GM12878 (cell line): ENCODE measurements around the gene ANKRD50. TPM values are rescaled to one million over a fixed set of nuclear protein-coding genes. Genes with fewer than 3 reads are reported as not detected.

ENCODE experiments used
- ATAC-seq: fragments of 200-7000 bp; cut with Tn5 transposase; 3 replicates; pipeline ENCODE4 v1.9.1; 2020; ENCODE audit warnings: mild to moderate bottlenecking, moderate library complexity
- BruUV-seq: library from RNA; stranded (reverse); fragments of 400-500 nt; replicated peaks from 2 replicates; lab custom pipeline; 2021; lab: Mats Ljungman, UMichigan
- CTCF ChIA-PET: fragments of 300-600 bp; sonication (Branson Sonifier 250); formaldehyde crosslinking; extraction: SDS; loops from one replicate; lab custom pipeline; 2021; ENCODE audit warnings: inconsistent platforms; lab: Yijun Ruan, JAX
- POLR2A ChIA-PET: fragments of 350-600 bp; formaldehyde crosslinking; extraction: SDS; loops from one replicate; lab custom pipeline; 2021; ENCODE audit warnings: inconsistent platforms; lab: Charles Lee
- RAD21 ChIA-PET: fragments of 300-600 bp; sonication (Branson Sonifier 250); formaldehyde crosslinking; loops from one replicate; lab custom pipeline; 2023; ENCODE audit warnings: antibody characterized with exemption; ENCODE audit not compliant: unreplicated experiment; lab: Charles Lee
- SMC1A ChIA-PET: fragments of 300-600 bp; sonication (Branson Sonifier 250); formaldehyde crosslinking; loops from one replicate; lab custom pipeline; 2023; ENCODE audit not compliant: unreplicated experiment, uncharacterized antibody; lab: Charles Lee
- DNase-seq: peaks from one replicate; pipeline ENCODE4 v3.0.0-alpha.2; 2011; ENCODE audit warnings: low read depth, low spot score
- FAIRE-seq: peaks from 3 replicates; lab custom pipeline; 2011; peaks lifted over from hg19 to GRCh38; lab: Jason Lieb, UNC
- H2AFZ ChIP-seq: 2 replicates; pipeline ENCODE4 v1.6.0; 2011; ENCODE audit warnings: low read depth, low read length, control low read depth; ENCODE audit not compliant: control insufficient read depth
- H3K27ac ChIP-seq: 2 replicates; pipeline ENCODE4 v1.5.1; 2011; ENCODE audit warnings: control low read depth; ENCODE audit not compliant: control insufficient read depth, insufficient read depth
- H3K27me3 ChIP-seq, 2 experiments: replicated peaks in 1 of 2; 2 replicates each; pipeline versions ENCODE4 v1.6.0 to v1.6.1; 2011; ENCODE audit warnings: low read length in 1 of 2; ENCODE audit not compliant: control insufficient read depth in 2 of 2, insufficient read depth in 2 of 2
- H3K36me3 ChIP-seq, 2 experiments: 2 replicates each; pipeline ENCODE4 v1.5.1; 2011; ENCODE audit warnings: low read length in 1 of 2; ENCODE audit not compliant: control insufficient read depth in 2 of 2, insufficient read depth in 2 of 2
- H3K4me1 ChIP-seq: 2 replicates; pipeline ENCODE4 v1.6.1; 2011; ENCODE audit warnings: mild to moderate bottlenecking, low read length, moderate library complexity, mixed read lengths; ENCODE audit not compliant: control insufficient read depth, insufficient read depth
- H3K4me2 ChIP-seq: 2 replicates; pipeline ENCODE4 v1.6.0; 2011; ENCODE audit warnings: control low read depth; ENCODE audit not compliant: control insufficient read depth, insufficient read depth
- H3K4me3 ChIP-seq: fragments of 200-600 bp; sonication (generic); 2 replicates; pipeline ENCODE4 v1.5.1; 2016
- H3K79me2 ChIP-seq: 2 replicates; pipeline ENCODE4 v1.6.0; 2011; ENCODE audit warnings: low read length; ENCODE audit not compliant: control insufficient read depth, insufficient read depth
- H3K9ac ChIP-seq: 2 replicates; pipeline ENCODE4 v1.8.0; 2011; ENCODE audit warnings: low read length, control low read depth, mixed read lengths; ENCODE audit not compliant: control insufficient read depth, insufficient read depth
- H3K9me3 ChIP-seq: replicated peaks from 3 replicates; pipeline ENCODE4 v1.5.1; 2011; ENCODE audit warnings: mild to moderate bottlenecking, low read length; ENCODE audit not compliant: control insufficient read depth, insufficient read depth
- H4K20me1 ChIP-seq: 2 replicates; pipeline ENCODE4 v1.6.0; 2011; ENCODE audit not compliant: control insufficient read depth, insufficient read depth
- IKZF1 ChIP-seq: fragments of 450-650 bp; conservative IDR thresholded peaks from 2 replicates; pipeline ENCODE4 v1.6.1; 2017; ENCODE audit warnings: antibody characterized with exemption, mild to moderate bottlenecking
- NFXL1 ChIP-seq: fragments of 450-650 bp; IDR thresholded peaks from 2 replicates; pipeline ENCODE4 v1.6.1; 2017; ENCODE audit warnings: antibody characterized with exemption, mild to moderate bottlenecking, borderline replicate concordance
- NFYA ChIP-seq: IDR thresholded peaks from 2 replicates; pipeline ENCODE4 v1.6.1; 2011; ENCODE audit warnings: low read depth, mild to moderate bottlenecking, low read length, improper control_type of control experiment, borderline replicate concordance
- NKRF ChIP-seq: fragments of 450-650 bp; conservative IDR thresholded peaks from 2 replicates; pipeline ENCODE4 v1.6.1; 2017; ENCODE audit warnings: mild to moderate bottlenecking, moderate library complexity
- POU2F2 ChIP-seq: IDR thresholded peaks from 3 replicates; pipeline ENCODE4 v1.6.1; 2011; ENCODE audit warnings: low read depth, mild to moderate bottlenecking, low read length, borderline replicate concordance
- PRDM15 ChIP-seq: fragments of 450-650 bp; formaldehyde crosslinking; IDR thresholded peaks from 2 replicates; pipeline ENCODE4 v1.4.0; 2020; ENCODE audit warnings: mild to moderate bottlenecking, moderate library complexity
- TBL1XR1 ChIP-seq: IDR thresholded peaks from 2 replicates; pipeline ENCODE4 v1.6.1; 2012; ENCODE audit warnings: low read depth, low read length, improper control_type of control experiment
- ZBTB4 ChIP-seq: fragments of 450-650 bp; formaldehyde crosslinking; IDR thresholded peaks from 2 replicates; pipeline ENCODE4 v1.4.0; 2022; ENCODE audit warnings: mild to moderate bottlenecking, moderate library complexity
- ZNF592 ChIP-seq: fragments of 450-650 bp; IDR thresholded peaks from 2 replicates; pipeline ENCODE4 v1.6.1; 2017; ENCODE audit warnings: mild to moderate bottlenecking, moderate library complexity
- in situ Hi-C: fragments of 300-500 bp; cut with MboI; formaldehyde crosslinking; loops from 9 replicates; pipeline ENCODE4 v1.14.3; 2018; ENCODE audit warnings: mixed read lengths
- intact Hi-C: fragments of 100-400 bp; cut with micrococcal nuclease; formaldehyde crosslinking; loops from one replicate; pipeline ENCODE4 v1.14.2; 2022; ENCODE audit not compliant: unreplicated experiment
- polyA plus RNA-seq, 11 experiments: library from polyadenylated mRNA; depleted of rRNA in 4 of 11; unstranded in 6 of 11; stranded (reverse) in 5 of 11; fragments of >200 nt; fragmentation: Nextera tagmentation in 4 of 11; fragmentation: Illumina TruSeq in 1 of 11; extraction: Ambion mirVana in 4 of 11; extraction: Trizol in 1 of 11; gene quantifications; 1 replicate in 1 of 11; 2 replicates in 10 of 11; pipeline versions ENCODE4 v1.2.1 to v1.2.3, GENCODE V29; 2011 to 2016; ENCODE audit warnings: inconsistent platforms in 2 of 11, missing spikeins in 2 of 11, low read depth in 1 of 11
- total RNA-seq, 4 experiments: library from RNA; depleted of rRNA in 3 of 4; stranded (reverse); fragments of >200 nt in 3 of 4; fragmentation: Illumina TruSeq in 1 of 4; extraction: Trizol in 1 of 4; gene quantifications; 2 replicates each; pipeline versions ENCODE4 v1.2.1 to v1.2.3, GENCODE V29; 2013 to 2021
- TF ChIP-seq, protein P1 (sequence below): fragments of 450-650 bp; IDR thresholded peaks from 2 replicates; pipeline ENCODE4 v1.6.1; 2014; ENCODE audit warnings: mild to moderate bottlenecking

ANKRD50 gene
- total and polyA plus RNA-seq, 10 of the 15 experiments (the other 5 are each of a cell fraction or from before 2014, with no cell fraction given) = under 0.01 to 0.10 (median 0.03) TPM; not detected in 1

DNA sequence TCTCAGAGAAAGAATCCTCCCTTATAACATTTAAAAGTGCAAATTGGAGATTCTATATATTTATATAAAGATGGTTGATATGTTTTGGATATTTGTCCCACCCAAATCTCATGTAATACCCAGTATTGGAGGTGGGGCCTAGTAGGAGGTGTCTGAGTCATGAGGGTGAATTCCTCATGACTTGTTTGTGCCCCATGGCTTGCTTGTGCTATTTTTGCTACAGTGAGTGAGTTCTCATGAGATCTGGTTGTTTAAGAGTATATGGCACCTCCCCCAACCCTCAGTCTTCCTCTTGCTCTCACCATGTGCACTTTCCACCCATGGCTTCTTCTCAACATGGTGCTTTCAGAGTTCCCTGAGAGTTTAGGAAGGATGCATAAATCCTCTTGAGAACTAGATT is 9.5 kb upstream of the ANKRD50 start:
- Histone ChIP-seq H3K36me3 (no peaks in the 10 kb centered on the region), H3K79me2 (no peaks in the 10 kb centered on the region), H3K4me2 (no peak overlapping the region), H3K27ac (no peak overlapping the region), H3K9ac (no peak overlapping the region), H2AFZ (no peak overlapping the region), H3K9me3 (no peaks in the 10 kb centered on the region), H3K27me3 (no peaks in the 10 kb centered on the region), H3K4me3 (no peak overlapping the region), H4K20me1 (no peaks in the 10 kb centered on the region), H3K4me1 (no peaks in the 10 kb centered on the region)
- in situ Hi-C loops (no loop called here), intact Hi-C loops (no loop called here)
- CTCF ChIA-PET = no interaction called here
- FAIRE-seq (no peak), ATAC-seq (no peak), DNase-seq (no peak)
- RAD21 ChIA-PET = no interaction called here
- SMC1A ChIA-PET = no interaction called here
- POLR2A ChIA-PET = no interaction called here
- no TSS peak for BruUV-seq
- no peak for TF ChIP-seq IKZF1
- no peak for TF ChIP-seq ZNF592
- no peak for TF ChIP-seq NFXL1
- TF ChIP-seq POU2F2 = no peak
- TF ChIP-seq, protein P1, sequence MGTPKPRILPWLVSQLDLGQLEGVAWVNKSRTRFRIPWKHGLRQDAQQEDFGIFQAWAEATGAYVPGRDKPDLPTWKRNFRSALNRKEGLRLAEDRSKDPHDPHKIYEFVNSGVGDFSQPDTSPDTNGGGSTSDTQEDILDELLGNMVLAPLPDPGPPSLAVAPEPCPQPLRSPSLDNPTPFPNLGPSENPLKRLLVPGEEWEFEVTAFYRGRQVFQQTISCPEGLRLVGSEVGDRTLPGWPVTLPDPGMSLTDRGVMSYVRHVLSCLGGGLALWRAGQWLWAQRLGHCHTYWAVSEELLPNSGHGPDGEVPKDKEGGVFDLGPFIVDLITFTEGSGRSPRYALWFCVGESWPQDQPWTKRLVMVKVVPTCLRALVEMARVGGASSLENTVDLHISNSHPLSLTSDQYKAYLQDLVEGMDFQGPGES = no peak
- no peak for TF ChIP-seq NFYA
- no peak for TF ChIP-seq NKRF
- TF ChIP-seq PRDM15 = no peak
- TF ChIP-seq TBL1XR1 = no peak
- TF ChIP-seq ZBTB4 (CRISPR knock-in tag) = no peak
